ENCODE results near the gene HEMK1.
A peak's percentile ranks its signal among the peaks of the same experiment; 100 is the strongest.

HEMK1 gene

DNA sequence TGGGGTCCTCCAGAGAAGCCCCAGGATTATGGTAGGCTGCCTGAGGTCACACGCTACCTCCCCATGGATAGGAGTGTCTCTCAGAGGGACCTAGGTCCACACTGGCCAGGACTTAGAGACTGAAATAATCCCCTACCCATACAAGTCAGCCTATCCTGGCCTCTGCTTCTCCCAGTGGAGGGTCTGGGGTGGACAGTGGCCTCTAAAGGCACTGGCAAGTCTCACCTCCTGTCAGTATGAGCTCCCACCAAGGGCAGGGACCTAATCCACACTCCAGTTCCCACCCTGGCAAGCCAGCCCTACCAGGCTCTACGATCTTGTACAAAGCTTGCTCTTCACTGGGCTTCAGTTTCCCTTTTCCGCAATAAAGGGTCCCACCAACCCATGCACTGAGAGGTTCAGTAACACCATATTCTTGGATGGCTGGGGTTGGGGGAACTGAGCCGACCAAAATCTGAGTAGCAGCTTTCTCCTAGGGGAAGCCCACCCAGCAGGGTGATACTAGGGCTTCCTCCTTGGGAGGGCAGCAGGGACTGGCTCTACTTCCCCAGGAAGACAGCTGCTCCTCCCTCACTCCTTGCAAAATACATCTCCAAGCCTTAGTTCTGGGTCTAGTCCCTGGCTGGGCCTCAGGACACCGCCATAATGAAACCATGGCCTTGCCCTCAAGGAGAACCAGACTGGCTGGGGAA, 39.9 kb downstream of the HEMK1 start:
- TF ChIP-seq, protein P1, sequence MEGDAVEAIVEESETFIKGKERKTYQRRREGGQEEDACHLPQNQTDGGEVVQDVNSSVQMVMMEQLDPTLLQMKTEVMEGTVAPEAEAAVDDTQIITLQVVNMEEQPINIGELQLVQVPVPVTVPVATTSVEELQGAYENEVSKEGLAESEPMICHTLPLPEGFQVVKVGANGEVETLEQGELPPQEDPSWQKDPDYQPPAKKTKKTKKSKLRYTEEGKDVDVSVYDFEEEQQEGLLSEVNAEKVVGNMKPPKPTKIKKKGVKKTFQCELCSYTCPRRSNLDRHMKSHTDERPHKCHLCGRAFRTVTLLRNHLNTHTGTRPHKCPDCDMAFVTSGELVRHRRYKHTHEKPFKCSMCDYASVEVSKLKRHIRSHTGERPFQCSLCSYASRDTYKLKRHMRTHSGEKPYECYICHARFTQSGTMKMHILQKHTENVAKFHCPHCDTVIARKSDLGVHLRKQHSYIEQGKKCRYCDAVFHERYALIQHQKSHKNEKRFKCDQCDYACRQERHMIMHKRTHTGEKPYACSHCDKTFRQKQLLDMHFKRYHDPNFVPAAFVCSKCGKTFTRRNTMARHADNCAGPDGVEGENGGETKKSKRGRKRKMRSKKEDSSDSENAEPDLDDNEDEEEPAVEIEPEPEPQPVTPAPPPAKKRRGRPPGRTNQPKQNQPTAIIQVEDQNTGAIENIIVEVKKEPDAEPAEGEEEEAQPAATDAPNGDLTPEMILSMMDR (conservative IDR thresholded peaks at IDR 0.05; ENCODE audit: control insufficient read depth, insufficient read depth, low read depth, low read length): no peak
- DNase-seq (ENCODE audit: low read depth): no peak
- H3K4me3 ChIP-seq (ENCODE audit: control insufficient read depth, low read depth, low read length): no peak overlapping the region

DNA sequence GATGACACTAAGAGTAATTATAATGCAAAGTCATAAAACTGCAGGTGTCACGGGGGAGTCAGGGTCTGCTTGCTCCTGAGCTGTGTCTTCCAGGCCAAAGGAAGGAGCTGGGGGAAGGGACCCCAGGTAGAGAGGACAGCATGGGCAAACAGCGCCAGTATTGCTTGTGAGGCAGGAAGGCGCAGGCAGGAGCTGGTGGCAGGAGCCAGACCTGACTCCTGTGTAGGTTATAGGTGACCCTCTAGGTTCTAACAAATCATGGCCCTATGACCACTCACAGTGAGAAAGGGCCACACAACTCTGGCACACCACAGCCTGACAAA, 40.4 kb downstream of the HEMK1 start:
- no peak for DNase-seq (ENCODE audit: low read depth)
- TF ChIP-seq, protein P1 (conservative IDR thresholded peaks at IDR 0.05; ENCODE audit: control insufficient read depth, insufficient read depth, low read depth, low read length): no peak
- H3K4me3 ChIP-seq (ENCODE audit: control insufficient read depth, low read depth, low read length): no peak overlapping the region

DNA sequence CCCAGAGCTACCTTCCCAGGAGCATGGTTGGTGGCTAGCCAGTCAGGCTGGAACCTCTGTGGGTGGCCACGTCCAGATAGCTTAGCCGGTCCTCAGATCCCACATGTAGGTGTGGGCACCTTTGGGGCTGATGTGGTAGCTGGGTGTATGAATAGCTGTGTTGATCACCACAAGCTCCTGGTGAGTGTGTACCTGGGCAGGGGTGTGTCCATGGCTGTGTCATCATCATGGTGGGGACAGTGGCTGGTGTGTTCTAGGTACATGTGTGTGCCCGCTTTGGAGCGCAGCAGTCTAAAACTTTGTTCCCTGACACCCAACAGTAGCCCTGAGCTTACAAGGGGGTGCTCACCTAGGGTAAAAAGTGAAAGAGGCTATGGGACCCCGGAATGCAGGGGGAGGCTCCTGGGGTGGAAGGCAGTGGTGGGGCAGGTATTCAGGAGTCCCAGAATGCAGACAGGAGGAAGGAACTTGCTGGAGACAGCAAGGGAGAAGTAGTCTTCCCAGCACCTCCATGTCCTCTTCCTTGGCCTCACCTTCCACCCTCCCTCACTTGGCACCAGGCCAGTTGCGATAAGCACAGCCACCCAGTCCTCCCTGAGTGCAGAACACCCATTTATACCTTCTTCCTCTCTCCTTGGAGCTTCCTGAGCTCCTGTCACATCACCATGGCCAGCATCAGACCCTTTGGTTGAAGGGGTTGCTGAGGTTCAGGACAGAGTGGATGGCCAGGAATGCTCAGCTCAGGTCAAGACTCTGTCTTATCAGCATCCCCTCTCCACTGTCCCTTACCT, 41.1 kb downstream of the HEMK1 start:
- no peak for DNase-seq (ENCODE audit: low read depth)
- H3K4me3 ChIP-seq (ENCODE audit: control insufficient read depth, low read depth, low read length): peak overlapping the region; percentile 50
- TF ChIP-seq, protein P1 (conservative IDR thresholded peaks at IDR 0.05; ENCODE audit: control insufficient read depth, insufficient read depth, low read depth, low read length): no peak

DNA sequence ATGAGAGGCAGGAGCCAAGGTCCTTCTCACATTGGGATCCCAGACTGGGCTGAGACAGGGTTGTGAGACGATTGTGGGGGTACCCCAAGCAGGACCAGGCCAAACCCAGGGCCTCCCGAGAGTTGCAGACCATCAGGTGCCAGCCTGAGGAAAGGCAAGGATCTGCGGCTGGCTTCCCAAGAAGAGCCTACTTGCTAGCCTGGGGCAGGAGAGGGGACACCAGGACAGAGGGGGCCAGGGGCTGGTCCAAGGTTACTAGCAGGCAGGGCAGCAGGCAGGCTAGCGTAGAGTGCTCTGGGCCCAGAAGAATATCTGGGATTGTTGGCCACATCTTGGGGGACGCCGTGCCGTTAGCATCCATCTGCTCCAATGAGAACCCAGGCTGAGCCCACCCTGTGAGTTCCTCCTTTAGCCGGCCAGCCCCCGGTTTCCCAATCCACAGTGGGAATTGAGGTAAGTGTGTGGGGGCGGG, 41.7 kb downstream of the HEMK1 start:
- TF ChIP-seq, protein P1 (conservative IDR thresholded peaks at IDR 0.05; ENCODE audit: control insufficient read depth, insufficient read depth, low read depth, low read length): no peak
- peak overlapping the region; percentile 50 for H3K4me3 ChIP-seq (ENCODE audit: control insufficient read depth, low read depth, low read length)
- no peak for DNase-seq (ENCODE audit: low read depth)

DNA sequence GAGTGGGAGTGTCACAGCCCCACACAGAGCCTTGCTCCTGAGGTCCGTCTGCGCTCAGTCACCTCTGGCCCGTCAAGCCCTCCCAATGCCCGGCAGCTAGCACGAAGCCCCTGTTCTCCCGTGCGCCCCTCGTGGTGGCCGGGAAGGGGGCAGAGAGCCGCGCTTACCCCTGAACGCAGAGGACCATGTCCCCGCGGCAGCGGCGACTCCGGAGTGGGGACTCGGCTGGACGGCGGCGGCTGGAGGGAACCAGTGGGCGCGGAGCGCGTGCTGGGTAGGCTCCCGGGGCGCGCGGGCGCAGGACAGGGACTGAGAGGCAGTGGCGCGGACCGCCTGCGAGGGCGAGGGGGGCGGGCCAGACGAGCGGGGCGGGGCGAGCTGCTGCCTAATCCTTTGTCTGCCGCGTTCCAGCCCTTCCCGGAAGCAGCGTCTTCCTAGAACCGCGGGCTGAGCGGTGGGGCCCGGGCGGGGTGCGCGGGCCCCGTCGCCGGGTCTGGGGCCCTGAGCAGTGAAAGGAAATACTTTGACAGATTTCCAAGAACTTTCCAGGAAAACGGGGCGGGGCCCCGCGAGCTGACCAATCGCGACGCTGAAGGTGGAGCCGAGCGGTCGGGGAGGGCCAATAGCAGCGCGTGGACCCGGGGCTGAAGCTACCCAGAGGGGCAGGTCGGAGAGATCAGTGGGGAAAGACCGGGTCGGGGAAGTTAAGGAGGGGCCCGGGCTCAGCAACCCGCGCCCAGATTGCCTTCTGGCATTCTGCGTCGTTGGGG, 42.3 kb downstream of the HEMK1 start, which contains the start of gene CISH:
TSS of gene CISH (minus strand) at position 311 of the 770 bp plus-strand sequence. CDS start at position 187, 124 bp downstream.
- H3K4me3 ChIP-seq (ENCODE audit: control insufficient read depth, low read depth, low read length): peak within 1 kb of the TSS; percentile 50
- DNase-seq (ENCODE audit: low read depth): peak; percentile 90
- TF ChIP-seq, protein P1 (conservative IDR thresholded peaks at IDR 0.05; ENCODE audit: control insufficient read depth, insufficient read depth, low read depth, low read length): peak; percentile 29

DNA sequence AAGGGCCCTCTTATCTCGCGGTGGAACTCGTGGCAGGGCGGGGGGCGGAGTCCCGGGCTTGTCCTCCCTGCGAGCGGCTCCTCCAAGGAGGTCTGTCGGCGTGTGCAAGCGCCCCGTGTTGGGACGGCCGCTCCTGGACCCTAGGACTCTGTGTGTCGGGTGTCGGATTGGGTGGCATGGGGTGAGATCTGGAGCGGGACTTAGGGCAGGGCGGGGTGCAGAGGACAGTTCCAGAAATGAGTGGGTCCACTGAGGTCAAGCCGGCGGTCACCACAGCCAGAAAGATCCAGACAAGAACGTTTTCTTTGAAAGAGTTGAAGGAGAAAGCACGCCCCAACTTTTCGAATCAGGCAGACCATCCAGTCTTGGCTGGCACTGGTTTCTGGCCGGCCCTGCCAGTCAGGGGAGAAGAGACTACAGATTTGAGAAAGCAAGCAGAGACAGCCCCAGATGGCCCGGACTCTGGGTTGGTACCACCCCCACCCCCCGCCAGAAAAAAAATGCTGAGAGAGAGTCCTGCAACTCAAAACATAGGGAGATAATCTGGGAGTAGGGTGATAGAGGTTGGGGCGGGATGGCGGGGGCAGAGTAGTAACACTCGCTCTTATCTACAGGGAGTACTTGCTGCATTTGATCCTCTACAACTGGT, 43.0 kb downstream of the HEMK1 start:
- TF ChIP-seq, protein P1 (conservative IDR thresholded peaks at IDR 0.05; ENCODE audit: control insufficient read depth, insufficient read depth, low read depth, low read length): no peak
- peak overlapping the region; percentile 50 for H3K4me3 ChIP-seq (ENCODE audit: control insufficient read depth, low read depth, low read length)
- DNase-seq (ENCODE audit: low read depth): no peak
